Left kidney (tissue), 2 donors: ENCODE data around the gene DAAM2. TPM values are rescaled to one million over a fixed set of nuclear protein-coding genes. Genes with fewer than 3 reads are reported as not detected.

ENCODE experiments used
- DNase-seq: peaks from one replicate; pipeline ENCODE4 v3.0.0-alpha.2; 2013
- polyA plus RNA-seq: library from polyadenylated mRNA; unstranded; fragments of 120-200 nt; gene quantifications from one replicate; pipeline ENCODE4 v1.2.1, GENCODE V29; 2013; ENCODE audit not compliant: insufficient read length

DAAM2 gene
- polyA plus RNA-seq, 1 donor = 26.2 TPM

DNA sequence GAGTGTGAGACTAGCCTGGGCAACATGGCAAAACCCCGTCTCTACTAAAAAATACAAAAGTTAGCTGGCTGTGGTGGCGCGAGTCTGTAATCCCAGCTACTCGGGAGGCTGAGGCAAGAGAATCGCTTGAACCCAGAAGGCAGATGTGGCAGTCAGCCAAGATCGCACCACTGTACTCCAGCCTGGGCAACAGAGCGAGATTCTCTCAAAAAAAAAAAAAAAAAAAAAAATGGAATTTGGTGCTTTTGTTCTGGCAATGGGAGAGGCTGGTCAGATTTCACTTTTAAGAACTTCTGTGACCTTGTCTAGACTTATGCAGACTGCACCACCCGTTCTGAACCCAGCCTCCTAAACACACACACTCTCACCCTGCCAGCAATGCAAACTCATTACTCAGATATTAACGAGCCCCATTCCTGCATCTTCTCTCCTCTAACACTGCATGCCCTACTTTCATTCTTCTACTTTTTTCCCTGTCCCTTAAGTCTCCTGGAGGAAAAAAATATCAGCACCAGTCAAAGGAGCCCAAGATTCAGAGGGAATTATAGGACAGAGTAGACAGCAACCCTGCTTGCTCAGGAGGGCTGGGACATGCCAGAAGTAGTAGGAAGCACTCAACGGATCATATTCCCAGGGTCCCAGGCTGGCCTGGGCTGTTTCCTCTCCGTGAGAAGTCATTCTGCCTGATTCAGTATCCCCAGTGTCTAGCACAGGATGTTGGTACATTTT lies 137.7 kb downstream of the DAAM2 start:
- no peak for DNase-seq

DNA sequence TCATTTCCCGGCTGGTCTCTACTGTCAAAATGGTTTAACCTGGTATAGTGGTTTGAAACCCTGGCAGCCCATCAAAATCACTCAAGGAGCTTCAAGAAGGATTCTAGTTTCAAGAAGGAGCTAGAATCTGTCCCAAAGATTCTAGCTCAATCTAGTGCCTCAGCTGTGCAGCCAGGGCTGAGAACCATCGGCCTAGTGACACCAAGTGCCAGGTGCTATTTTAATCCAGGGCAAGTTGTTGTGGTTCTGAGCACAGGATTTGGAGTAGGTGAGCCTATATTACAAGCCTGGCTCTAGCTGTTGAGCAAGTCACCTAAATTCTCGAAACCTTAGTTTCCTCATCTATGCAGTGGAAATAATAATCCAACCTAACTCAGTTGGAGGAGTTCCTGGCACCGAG lies 138.4 kb downstream of the DAAM2 start:
- DNase-seq = no peak

DNA sequence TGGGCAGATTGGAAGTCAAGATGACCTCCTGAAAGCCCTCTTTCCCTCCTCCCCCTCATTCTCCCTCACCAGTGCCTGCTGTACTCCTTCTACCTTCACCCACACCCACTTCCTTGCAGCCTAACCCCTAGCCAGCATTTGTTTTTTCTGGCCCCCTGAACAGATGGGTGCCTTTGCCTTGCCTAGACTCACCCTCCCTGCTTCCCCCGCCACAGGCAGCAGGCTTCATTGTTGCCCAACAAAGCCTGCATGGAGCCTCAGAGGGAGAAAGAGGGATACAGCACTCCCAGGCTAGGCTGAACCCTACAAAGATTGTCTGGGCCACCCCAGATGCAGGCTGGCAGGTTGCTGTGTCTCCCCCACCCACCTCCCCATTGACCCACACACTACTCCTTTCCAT lies 139.4 kb downstream of the DAAM2 start:
- no peak for DNase-seq

DNA sequence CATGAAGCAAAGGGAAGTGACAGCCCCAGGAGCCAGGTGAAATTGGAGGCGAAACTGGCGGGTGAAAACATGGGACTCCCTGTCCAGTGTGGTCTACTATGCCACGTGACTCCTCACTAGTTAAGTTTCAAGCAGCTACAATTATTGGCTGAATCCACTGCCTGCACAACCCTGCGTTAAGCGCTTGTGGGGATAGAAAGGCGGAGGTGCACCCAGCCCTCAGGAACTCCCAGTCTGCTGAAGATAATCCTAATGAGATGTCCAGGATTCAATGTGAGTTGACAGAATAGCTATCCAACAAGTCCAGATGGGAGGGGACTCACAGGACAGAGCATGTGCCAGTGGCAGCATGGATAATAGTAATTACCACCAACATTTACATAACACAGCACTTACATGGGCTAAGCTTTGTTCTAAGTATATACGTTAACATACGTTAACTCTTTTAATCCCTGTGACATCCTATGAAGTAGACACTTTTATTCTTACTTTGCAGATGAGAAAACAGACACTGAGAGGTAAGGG lies 140.3 kb downstream of the DAAM2 start:
- no peak for DNase-seq

DNA sequence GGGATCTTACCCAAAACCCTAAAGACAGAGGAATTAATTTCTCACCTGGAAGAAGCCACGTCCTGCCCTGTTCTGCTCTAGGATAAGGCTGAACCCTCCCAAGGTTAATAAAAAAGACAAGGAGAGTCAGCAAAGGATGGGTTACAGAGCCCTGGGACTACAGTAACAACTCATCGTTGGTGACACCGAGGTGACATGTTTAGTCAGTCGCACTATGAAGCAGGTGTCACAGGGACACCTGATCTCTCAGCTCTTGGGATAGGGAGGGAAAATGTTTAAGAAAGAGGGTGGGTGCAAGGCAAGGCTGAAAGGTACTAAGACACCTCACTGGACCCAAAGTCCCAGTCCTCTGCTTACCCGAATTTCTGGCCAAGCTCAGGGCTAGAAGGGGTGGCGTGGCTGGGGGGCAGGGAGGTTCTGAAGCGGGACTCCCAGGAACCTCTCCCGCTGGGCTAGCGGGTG lies 141.5 kb downstream of the DAAM2 start:
- no peak for DNase-seq

DNA sequence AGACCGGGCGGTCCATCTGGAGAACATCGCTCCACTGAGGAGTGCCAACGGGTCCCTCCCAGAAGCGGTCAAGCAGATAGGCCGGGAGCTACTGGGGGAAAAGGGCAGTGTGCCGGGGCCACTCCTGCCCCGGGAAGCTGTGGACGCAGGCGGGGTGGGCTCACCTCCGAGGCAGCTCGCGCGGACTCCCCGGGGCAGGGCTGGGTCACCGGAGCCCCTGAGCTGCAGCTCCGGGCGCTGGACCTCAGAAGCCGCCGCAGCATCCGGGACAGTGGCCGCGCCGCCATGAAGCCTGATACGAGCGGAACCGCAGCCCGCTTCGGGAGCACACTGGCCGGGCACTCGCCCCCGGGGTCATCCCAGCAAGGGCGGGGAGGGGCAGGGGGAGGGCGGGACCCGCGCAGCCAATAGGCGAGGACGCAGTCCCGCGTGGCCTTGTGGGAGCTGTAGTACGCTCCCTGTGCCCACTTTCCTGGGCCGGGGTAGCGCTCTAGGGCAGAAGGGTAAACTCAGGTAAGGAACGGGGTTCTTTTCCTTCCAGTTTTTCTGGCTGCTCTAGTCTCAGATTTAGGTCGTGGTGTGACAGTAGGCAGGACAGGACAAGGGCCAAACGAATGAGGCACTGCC lies 142.1 kb downstream of the DAAM2 start, which contains the start of gene MOCS1:
Gene MOCS1 (minus strand): TSS at position 332 of the 627 bp plus-strand sequence. CDS start 45 bp downstream, at position 287.
- peak; percentile 46 for DNase-seq

DNA sequence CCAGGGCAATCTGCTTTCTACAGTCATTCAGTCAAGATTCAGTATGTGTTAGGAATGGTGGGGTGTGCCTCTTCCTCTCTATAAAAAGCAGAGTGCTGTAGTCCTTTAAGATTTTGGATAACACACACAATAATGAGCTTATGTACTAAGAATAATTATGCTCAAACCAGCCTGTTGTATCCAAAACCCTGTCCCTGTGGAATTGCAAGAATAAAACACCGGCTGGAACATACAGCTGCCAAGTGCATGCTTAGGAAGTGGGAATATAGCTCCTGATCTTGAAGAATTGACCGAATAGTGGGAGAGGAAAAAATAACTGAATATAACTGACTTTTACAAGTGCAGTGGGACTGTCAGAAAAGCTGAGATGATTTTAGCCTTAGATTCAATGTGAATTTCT lies 143.1 kb downstream of the DAAM2 start:
- no peak for DNase-seq

DNA sequence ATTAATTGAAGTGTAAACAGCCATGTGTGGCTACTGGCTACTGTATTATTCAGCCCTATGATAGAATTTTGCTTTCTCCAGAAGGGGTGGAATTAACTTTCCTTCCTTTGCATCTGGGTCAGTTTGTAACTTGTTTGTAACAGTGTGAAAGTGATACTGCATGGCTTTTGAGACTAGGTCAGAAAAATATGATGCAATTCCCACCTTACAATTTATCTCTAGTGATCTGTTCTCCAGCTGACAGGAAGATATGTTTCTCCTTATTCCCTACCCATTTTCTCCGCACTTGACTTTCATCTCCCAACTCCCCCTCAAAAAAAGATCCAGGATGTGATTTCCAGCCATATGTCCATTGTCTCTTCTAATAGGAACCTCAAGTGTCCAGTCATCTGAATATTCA lies 144.7 kb downstream of the DAAM2 start:
- no peak for DNase-seq

DNA sequence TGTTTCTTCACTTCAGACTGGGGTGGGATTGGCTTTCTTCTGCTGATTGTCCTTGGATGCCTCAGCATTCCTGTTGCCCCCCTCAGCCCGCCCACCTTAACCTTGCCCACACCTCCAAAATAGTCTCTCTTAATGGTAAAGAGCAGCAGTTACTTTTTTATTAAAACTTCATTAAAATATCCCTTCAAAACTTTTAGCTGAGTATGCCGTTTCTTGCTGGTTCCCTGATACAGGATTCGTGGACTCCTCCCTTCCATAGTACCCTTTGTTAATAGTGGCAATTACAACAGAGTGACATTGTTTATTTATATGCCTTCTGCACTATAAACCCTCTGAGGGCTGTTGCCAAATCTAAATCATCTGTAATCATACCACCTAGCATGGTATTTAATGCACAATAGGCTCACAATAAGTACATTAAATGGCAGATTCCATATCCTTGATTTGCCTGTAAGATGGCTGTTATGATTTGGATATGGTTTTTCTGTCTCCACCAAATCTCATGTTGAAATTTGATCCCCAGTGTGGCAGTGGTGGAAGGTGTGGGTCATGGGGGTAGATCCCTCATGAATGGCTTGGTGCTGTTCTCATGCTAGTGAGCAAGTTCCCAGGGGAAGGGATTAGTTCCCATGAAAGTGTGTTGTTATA lies 145.6 kb downstream of the DAAM2 start:
- no peak for DNase-seq

DNA sequence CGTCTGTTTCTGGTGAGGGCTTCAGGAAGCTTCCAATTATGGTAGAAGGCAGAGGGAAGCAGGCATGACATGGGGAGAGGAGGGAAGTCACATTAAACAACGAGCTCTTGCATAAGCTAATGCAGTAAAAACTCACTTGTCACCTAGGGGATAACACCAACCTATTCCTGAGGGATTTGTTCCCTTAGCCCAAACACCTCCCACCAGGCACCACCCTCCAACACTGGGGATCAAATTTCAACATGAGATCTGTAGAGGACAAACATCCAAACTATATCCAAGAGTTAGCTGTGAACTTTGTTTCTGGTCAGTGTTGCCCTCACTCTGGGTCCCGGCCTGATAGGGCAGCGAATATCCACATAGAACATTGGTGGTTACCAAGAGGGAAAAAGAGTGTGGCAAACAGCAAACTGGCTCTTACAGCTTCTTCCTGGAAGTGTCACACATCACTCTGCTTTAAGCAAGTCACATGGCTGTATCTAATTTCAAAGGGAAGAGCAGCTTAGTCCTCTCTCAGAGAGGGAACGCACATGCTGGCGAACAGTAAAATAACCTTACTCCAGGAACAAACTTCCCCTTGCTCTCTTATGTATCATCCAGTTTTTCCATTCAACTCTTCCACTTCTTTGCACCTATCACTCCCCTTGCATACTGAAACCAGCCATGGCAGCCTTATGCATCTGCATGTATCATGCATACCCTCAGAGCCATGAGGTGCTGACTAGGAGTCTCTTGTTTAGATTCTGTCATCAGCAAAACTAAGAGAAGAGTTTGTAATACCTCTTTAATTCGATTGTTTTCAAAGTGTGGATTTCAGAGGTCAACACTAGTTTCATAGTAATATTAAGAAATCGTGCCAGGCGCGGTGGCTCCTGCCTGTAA lies 146.8 kb downstream of the DAAM2 start:
- DNase-seq = no peak

DNA sequence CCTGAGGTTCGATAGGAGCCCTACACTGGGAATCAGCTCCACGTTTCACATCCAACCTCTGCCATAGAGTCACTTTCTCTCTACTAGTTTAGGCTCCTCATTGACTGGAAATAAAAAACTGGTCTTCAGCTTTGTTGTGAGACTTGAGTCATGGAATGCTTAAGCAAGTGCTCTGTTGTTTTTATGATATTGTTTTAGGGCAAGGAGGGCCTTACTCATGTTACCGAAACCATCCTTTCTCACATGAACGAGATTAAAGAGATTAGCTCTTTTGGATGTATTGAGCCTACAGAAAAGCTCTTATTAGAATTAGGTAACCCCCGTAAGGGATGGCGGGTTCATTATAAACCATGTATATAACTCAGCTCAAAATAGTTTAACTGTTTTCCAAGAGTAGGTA lies 149.0 kb downstream of the DAAM2 start:
- DNase-seq = no peak

DNA sequence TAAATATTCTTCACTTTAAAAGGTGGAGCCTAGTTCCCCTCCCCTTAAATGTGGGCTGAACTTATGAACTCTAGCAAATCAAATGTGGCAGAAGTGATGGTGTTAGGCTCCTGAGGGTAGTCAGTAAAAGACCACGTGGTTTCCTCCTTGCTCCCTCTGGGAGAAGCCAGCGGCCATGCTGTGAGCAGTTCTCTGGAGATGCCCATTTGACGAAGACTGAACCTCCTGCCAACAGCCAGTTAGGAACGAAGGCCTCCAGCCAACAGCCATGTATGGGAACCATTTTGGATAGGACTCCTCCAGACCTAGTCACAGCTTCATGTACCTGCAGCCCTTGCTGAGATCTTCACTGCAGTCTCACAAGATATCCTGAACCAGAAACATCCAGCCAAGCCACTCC lies 149.6 kb downstream of the DAAM2 start:
- DNase-seq = no peak

DNA sequence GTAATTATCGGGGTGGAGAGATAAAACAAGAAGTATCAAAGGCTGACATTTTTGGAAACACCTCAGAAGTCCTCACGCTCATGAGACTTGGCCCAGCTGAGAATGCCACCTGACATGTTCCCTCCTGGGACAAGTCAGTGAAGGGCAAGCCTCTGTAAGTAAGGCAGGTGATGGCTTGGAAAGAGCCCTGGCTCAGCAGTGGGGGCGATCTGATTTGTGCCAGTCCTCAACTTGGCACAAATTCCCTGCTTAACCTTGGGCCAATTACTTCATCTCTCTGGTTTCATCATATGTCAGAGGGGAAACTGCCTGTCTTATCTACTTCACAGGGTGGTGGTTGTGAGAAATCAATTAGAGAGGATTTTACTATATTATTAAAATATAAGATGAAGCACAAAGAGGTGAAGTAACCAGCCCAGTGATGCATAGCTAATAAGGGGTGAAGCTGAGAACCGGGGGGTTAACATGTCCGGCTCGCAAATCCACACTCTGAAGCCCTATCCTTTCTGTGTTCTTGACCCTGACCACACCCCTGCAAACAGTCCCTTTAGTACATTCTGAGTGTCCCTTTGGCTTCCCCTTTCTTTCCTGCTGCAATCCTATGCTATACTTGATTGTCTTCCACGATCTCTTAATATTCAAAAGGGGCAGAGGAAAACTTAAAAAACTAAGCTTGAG lies 150.9 kb downstream of the DAAM2 start:
- DNase-seq = no peak

DNA sequence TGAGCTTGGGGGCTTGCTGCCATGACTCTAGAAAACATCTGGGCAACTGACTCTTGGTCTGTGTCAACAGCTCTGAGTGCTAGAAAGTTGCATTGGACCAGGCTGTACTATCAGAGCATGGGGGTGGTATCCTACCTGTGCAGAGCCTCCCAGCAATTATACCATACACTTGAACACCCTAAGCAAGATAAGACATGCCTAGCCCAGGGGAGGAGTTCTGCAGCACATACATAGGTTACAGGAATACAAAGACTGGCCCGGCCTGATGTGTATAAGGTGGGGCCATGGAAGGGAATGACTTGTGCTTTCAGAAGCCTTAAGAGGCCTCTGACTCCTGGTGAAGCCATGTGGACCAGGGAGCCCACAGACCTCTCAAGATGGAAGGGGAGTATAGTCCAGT lies 153.4 kb downstream of the DAAM2 start:
- no peak for DNase-seq

DNA sequence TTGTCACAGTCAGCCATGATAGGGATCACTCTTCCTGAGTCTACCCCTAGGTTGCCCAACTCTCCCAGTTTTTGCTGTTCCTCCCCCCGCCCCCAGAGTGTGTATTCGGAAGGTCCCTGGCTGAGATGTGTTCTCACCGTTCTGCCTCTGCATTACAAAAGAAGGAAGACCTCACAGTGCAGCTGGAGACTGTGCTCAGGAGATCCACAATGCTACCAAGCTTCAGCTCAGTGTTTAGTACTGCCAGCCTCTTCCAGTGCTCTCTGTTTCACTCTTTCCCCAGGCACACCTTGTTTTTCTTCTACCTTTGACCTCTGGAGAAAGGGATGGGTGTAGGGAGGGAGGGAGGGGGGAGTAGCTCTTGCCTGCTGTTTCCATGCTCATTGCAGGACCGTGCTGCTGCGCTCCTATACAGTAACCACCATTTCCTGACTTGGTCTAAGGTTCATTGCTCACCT lies 155.5 kb downstream of the DAAM2 start:
- no peak for DNase-seq

DNA sequence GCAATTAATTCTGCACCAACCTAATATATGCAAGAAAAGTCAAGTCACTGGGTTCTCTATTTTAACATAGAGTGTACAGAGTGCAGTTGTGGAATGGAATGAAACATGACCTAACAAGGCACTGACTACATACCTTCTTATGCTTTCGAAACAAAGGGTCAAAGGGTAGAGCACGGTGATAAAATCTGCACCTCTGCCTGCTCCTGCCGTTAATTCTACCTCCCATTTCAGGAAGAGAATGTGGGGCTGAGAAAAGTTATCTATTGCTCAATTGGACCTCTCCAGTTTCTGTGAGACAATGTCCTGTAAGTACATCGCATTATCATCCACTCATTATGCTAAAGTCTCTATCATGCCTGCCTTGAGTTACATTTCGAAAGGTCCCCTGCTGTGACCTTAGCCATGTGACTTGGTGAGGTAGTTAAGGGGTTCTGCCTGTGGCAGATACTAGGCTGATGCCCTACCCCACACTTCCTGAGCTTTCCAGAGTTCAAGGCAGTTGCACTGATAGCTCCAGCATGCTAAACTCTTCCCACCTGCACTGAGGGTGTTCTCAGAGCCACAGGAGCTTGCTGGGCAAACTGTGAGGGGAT lies 156.1 kb downstream of the DAAM2 start:
- no peak for DNase-seq

DNA sequence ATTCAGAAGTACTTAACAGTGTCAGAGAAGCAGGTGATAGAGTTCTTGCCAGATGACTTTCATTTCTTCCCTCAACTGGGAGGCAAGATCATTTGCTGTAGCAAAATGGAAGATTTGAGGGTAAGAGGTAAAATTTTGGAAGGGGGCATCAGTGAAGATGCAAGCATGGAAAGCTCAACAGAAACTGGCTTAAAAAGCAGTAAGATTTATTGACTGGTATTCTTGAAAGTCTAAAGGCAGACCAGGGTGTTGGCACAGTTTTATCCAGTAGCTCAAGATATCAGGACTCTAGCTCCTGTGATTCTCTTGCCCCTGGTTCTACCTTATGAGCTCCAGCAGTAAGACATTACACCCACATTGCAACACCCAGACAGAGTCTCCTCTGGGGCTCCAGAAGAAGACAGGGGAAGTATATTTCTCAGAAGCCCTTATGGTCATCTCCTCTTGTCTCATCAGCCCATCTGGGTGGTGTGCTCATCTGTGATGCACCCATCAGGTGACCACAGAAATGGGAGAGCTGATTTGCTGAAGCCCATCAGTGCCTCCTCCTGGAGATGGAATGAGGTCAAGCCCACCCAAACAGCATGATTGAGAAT lies 158.0 kb downstream of the DAAM2 start:
- DNase-seq = no peak

DNA sequence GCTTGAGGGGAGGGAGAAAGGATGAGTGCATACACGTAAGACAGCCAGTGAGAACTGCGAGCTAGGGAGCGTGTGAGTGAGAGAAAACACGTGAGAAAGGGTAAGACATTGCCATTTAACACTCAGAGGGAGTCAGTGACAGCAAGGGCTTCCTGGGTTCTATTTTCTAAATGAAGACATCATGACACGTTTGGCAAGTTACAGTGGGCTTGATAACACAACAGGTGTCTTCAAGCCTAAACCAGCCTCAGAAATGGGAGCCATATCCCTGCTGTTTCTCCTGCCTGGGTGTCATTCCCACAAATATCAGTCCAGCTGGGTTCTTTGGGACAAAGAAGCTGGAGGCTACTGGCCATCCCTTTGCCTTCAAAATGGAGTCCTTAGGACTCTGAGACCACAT lies 159.0 kb downstream of the DAAM2 start:
- DNase-seq = no peak

DNA sequence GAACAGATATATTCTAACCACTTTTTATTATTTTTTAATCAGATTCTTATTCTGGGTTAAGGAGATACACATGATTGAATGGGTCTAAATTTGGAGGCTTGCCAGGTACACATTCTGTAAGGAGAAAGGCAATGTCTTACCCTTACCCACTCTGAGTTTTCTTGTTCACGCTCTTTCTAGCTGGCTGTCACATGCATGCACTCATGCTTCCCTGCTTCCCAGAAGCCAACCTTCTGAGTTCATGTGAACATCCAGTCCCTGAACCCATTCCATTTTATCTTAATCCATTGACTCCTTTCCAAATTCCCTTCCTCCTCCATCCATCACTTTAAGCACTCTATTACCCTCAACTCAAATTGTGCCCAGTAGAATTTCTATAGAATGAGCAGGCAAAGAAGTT lies 159.5 kb downstream of the DAAM2 start:
- no peak for DNase-seq

DNA sequence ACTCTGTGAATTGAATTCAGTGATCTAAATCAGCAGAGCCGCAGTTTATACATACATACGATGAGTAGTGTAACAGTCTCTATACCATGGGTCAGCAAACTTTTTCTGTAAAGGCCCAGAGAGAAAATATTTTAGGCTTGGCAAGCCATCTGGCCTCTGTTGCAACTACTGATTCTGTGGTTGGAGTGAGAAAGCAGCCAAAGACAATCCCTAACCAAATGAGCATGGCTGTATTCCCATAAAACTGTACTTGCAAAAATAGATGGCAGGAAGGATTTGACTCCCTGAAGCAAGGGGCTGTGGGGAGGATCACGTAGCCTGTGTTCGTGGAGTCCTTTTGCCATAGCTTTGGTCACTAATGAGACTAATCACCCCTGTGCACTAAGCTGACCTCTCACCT lies 160.0 kb downstream of the DAAM2 start:
- no peak for DNase-seq
